NB4 (cell line): ENCODE results near the gene TGFA.

Experiments
- POLR2A ChIP-seq: IDR thresholded peaks from 2 replicates; pipeline ENCODE4 v1.6.1; 2011; ENCODE audit warnings: mild to moderate bottlenecking; ENCODE audit not compliant: insufficient read length; ENCODE audit errors: extremely low read depth
- TF ChIP-seq, protein P1 (sequence below): IDR thresholded peaks from one replicate; pipeline ENCODE4 v1.5.1; 2012; ENCODE audit warnings: low read depth, low read length
- TF ChIP-seq, protein P2 (sequence below): IDR thresholded peaks from 2 replicates; pipeline ENCODE4 v1.6.1; 2011; ENCODE audit warnings: low read depth, low read length

DNA sequence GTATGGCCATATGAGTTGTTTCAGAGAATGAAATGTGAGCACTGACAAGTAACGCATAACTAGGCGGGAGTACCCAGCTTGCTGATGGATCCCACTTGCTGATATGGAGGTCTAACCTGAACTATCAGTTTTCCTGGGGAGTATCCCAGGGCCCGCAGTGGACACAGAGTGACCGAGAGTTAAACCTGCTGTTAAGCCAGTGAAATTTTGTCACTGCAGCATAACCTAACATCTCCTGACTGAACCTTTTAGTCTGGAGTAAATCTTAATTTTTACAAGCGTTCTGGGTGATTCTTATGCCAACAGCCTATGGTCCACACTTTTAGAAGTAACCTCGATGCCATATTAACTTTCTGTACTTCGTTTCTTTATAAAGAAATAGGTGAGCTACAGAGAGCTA lies 54.4 kb downstream of the TGFA start:
- TF ChIP-seq, protein P1, sequence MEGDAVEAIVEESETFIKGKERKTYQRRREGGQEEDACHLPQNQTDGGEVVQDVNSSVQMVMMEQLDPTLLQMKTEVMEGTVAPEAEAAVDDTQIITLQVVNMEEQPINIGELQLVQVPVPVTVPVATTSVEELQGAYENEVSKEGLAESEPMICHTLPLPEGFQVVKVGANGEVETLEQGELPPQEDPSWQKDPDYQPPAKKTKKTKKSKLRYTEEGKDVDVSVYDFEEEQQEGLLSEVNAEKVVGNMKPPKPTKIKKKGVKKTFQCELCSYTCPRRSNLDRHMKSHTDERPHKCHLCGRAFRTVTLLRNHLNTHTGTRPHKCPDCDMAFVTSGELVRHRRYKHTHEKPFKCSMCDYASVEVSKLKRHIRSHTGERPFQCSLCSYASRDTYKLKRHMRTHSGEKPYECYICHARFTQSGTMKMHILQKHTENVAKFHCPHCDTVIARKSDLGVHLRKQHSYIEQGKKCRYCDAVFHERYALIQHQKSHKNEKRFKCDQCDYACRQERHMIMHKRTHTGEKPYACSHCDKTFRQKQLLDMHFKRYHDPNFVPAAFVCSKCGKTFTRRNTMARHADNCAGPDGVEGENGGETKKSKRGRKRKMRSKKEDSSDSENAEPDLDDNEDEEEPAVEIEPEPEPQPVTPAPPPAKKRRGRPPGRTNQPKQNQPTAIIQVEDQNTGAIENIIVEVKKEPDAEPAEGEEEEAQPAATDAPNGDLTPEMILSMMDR, result no peak
- TF ChIP-seq, protein P2, sequence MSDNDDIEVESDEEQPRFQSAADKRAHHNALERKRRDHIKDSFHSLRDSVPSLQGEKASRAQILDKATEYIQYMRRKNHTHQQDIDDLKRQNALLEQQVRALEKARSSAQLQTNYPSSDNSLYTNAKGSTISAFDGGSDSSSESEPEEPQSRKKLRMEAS, result no peak
- TF ChIP-seq POLR2A, result no peak
